Measurements from ENCODE around the gene CABP1.

Gene CABP1

DNA sequence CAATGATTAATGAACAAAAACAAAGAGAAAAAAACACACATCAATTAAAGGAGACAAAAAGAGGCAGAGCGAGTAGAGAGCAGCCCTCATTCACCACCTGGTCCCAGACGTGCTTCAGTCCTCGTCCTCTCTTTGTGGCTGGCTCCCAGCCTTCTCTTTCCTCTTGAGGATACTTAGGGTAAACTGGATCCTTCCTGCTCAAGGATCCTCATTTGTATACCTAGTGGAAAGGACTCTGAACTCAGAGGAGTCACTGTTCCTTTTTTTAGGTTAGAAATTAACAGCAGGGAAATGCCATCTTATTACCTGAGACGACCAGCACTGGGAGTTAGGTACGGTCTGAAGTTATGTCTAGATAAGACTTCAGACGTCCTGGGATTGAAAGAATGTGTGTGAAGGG is 56.2 kb downstream of the CABP1 start:
- no peak for DNase-seq

- DNase-seq: no peak
Measured at GRCh38 chr12:120697344-120697743, 56.9 kb downstream of the CABP1 start.

- no peak for DNase-seq
Measured at GRCh38 chr12:120698665-120699064, 58.2 kb downstream of the CABP1 start.

DNA sequence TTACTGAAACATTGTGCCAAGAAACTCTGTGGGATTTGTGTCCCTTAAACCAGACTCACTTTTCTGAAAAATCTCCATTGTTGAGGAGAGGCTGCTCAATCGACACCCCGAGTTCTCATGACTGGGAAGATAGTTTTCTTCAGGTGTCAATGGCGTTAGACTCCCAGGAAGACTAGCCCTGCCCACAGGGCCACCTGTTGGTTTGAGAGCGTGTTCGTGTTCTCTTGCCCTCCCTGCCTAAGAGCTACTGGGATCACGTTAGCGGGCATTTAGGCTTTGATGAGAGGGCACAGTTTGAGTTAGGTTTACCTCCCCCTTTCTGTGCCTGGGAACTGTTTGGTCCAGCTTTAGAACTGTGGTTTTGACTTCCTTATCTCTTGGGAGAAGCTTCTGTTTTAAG is 59.1 kb downstream of the CABP1 start:
- DNase-seq: no peak

GRCh38 chr12:120700886-120701285 is 60.5 kb downstream of the CABP1 start:
- no peak for DNase-seq

DNA sequence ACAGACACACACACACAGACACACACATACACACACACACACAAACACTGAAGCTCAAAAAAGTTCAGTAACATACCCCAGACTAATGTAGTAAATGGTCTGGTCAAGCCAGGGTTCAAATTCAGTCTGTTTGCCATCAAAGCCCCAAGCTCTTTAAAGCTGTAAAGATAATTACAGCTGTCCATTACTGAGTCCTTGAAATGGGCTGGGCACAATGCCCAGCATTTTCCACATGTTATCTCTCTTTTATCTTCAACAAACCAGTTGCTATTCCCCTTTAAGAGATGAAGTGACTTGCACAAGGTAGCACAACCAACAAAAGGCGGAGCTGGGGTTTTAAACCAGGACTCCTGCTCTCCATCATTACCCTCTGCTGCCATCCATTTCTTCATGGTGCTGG is 62.2 kb downstream of the CABP1 start:
- no peak for DNase-seq

DNA sequence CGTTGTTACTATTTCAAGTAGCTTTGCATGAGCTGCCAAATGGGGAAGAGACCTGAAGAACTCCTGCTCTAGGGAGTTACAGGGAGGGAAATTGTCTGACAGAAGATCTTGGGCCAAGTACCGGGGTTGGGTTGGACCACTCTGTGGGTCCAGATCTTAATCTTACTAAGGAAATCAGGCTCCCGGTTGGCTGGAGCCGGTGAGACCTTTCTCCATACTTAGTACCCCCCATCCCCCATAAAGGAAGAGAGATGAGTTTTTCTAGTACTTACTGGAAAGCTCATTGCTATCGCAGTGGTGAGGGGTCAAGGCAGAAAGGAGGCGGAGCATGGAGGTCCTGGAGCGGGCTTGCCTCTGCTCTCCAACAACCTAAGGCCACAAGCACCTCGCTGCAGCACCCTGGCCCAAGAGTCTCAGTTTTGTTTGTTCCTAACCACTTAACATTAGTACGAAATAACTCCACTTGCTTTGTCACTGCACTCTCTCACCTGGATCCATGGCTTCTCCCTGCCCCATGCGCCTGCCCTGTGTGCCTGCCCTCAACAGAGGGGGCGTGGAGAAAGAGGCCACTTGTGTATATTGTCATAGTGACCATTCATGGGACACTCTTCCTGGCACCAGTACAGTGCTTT is 63.0 kb downstream of the CABP1 start:
- no peak for DNase-seq

DNA sequence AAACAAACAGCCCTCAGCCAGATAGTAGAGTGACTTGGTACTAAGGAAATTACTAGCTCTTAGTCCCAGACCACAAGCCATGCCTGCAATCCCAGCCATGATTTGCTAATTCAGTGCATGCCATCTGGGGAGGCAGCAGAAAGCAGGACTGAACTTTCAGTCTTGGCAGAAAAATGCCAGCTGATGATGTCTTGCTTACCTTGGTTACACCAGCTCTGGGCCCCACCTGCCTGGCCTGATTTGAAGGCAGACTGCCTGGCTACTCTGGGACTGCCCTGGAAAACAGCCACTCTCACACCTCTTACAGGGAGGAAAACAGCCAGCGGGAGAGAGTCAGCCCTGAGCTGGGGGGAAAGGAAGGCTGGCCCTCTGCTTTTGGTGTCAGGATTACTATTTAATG is 65.2 kb downstream of the CABP1 start:
- no peak for DNase-seq

GRCh38 chr12:120706029-120706428 is 65.6 kb downstream of the CABP1 start:
- no peak for DNase-seq

DNA sequence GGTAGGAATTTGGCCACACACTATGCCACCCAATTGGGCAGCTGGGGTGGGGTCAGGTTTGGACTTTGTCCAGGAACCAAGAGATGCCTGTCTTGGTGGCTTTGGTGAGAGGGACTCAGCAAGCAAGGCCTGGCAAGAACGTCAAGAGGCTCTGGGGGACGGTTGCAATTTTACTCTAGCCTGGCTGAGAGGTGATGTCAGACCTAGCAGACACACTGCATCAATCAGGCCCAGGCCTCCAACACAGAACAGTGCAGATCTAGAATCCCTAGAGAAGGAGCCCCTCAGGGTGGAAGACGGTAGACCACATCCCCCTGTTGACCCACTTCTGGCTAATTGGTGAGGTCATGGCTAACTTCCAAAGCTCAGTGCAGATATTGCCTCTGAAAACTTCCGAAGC is 68.2 kb downstream of the CABP1 start:
- DNase-seq: no peak

- DNase-seq: peak; percentile 73
Measured at GRCh38 chr12:120710031-120710804, 69.8 kb downstream of the CABP1 start, which contains the start of gene UNC119B. TSS of gene UNC119B (plus strand) at chr12:120710458. CDS start at chr12:120710475, 17 bp downstream.

DNA sequence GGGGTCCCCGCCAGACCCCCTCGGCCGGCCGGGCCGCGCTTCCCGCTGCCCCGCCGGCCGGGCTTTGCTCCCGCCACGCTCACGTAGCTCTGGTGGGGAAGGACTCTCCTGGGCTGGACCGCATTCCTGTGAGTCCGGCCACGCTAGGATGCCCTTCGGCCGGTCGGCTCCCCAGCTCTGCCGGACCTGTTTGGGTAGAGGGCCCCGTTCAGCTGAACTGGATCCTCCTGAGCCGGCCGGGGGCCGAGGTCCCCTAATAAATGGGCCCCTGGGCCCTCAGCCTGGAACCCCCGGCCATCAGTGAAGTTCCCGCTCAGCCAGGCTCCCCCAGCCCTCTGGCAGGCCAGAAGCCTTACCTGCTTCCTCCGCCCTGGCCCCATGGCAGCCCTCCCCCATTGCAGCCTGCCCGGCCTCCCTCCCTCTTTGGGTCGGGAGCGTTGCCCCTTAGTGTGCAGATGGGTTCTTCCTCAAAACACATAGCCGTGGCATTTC is 70.4 kb downstream of the CABP1 start:
- DNase-seq: peak; percentile 5

- DNase-seq: no peak
Measured at GRCh38 chr12:120711411-120711810, 71.0 kb downstream of the CABP1 start.

DNA sequence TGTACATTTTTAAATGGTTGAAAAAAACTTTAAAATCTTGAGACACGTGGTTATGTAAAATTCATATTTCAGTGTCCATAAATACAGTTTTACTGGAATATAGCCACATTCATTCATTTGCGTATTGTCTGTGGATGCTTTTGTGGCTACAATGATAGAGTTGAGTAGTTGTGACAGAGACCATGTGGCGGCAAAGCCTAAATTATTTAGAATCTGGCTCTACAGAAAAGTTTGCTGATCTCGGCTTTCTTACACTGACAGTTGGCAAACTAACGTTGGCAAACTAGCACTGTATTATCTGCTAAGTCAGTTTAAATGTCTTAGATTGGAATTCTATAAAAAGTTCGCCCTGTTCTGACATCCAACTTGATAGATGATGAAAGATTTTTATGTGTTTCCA is 72.2 kb downstream of the CABP1 start:
- no peak for DNase-seq

GRCh38 chr12:120713861-120714482 is 73.5 kb downstream of the CABP1 start:
- DNase-seq: peak; percentile 64

Measured in T-helper 9 cell (primary cell).